COR-L47 (cell line): Measurements from ENCODE around the gene SEC14L6.
"Not testable (repeated sequence)": the region's sequence is repeated elsewhere in the genome, so short reads cannot be mapped to it uniquely, and the experiment has no call there.

Source experiments
- DNase-seq: peaks from one replicate; lab custom pipeline; 2025; lab: John Stamatoyannopoulos, UW

The SEC14L6 gene

DNA sequence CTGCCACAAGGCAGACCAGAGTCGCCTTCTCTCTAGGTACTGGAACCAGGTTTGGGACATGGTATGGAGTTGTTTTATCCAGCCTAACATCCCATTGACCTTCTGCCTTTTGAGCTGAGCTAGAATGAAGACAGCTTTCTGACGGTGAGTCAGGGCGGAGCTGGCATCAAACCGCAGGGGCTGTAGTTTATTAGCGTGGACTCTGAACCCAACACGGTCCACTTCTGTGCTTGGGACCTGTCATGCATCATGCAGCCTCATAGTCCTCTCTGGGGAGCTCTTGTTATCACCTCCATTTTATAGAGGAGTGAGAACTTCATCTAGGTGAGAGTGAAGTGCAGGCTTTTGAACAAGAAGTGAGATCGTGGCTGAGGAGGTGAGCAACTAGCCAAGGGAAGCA is 19.6 kb upstream of the SEC14L6 start:
- DNase-seq = no peak

- DNase-seq = no peak
These were observed 18.8 kb upstream of the SEC14L6 start for GRCh38 chr22:30565341-30565740.

DNA sequence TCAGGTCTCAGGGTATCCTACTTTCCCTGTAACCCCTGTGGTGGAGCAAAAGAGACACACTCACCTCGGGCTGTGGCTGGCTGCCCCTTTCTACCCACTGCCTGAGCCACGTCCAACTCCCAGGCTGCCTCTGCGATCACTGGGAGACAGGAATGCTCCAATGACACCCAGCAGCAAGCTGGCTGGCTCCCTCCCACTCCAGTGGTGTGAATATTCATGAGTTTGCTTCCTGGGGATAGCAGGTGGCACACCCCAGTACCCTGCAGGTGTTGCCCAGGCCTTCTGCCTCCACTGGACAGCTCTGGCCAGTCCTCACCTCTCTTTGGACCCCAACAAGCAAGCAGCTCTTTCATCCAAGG is 18.2 kb upstream of the SEC14L6 start:
- DNase-seq = no peak

DNA sequence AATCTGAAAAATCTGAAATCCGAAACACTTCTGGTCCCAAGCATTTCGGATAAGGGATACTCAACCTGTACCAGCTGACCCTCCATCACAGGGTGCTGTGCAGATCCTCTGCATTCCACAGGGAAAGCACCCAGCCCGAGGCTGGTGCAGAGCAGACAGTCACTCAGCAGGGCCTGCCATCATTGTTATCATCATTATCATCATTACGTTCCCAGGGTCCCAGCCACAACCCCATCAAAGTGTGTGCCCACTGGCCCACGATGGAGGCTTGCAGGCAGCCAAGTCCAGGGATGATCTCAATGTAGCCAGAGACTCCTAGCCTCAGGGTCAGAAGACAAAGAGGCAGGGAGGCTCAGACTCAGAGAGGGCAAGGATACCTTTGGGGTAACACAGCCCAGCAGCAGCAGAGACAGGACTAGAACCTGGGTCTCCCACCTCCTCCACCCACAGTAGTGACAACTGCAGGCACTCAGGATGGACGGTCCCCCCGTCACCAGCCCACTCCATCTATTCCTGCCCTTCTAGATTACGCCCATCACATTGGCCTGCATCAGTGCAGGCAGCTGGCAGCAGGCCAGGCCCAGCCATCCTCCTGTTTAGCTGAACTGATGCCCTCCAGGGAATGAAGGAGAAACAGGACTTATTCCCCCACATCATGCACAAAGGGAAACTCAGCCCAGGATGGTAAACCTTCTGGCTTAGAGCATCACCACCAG is 17.7 kb upstream of the SEC14L6 start:
- no peak for DNase-seq

- no peak for DNase-seq
These were observed 15.8 kb upstream of the SEC14L6 start for GRCh38 chr22:30562366-30562765.

- DNase-seq = no peak
These were observed 15.1 kb upstream of the SEC14L6 start for GRCh38 chr22:30561402-30562189.

DNA sequence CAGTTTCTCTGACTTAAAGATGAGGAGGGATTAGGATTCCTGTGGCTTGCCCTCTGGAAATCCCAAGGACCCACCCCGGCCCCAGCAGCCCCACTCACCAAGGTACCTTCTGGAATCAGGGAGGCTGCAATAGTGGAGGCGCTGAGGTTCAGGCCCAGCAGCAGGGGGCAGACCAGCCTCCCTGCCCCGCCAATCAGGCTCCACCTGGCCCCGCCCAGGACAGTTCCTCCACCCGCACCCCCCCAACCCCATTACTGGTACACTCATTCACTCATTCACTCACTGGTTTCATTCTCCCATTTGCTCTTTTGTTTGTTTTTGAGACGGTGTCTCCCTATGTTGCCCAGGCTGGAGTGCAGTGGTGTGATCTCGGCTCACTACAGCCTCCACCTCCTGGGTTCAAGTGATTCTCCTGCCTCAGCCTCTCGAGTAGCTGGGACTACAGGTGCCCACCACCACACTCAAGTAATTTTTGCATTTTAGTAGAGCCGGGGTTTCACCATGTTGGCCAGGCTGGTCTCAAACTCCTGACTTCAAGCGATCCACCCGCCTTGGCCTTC is 14.2 kb upstream of the SEC14L6 start:
- not testable (repeated sequence) for DNase-seq

- DNase-seq = no peak
These were observed 13.3 kb upstream of the SEC14L6 start for GRCh38 chr22:30559889-30560288.

DNA sequence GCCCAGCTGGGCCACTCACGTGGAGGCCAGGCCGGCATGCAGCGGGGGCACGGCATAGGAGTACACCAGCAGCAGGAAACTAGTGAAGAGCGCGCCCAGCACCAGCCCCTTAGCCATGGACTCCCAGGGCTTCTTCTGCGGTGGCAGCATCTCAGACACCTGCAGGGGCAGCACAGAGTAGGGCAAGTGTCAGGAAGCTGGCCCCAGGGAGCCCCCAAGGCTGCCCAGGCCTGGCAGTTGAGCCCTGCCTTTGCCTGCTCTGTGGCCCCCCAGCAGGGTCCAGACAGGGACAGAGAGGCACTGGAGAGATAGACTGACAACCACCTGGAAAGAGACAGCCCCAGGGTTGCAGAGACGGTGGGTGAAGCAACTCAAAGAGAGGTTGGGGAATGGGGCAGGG is 10.7 kb upstream of the SEC14L6 start:
- no peak for DNase-seq

GRCh38 chr22:30556388-30556787 is 9.8 kb upstream of the SEC14L6 start:
- no peak for DNase-seq

DNA sequence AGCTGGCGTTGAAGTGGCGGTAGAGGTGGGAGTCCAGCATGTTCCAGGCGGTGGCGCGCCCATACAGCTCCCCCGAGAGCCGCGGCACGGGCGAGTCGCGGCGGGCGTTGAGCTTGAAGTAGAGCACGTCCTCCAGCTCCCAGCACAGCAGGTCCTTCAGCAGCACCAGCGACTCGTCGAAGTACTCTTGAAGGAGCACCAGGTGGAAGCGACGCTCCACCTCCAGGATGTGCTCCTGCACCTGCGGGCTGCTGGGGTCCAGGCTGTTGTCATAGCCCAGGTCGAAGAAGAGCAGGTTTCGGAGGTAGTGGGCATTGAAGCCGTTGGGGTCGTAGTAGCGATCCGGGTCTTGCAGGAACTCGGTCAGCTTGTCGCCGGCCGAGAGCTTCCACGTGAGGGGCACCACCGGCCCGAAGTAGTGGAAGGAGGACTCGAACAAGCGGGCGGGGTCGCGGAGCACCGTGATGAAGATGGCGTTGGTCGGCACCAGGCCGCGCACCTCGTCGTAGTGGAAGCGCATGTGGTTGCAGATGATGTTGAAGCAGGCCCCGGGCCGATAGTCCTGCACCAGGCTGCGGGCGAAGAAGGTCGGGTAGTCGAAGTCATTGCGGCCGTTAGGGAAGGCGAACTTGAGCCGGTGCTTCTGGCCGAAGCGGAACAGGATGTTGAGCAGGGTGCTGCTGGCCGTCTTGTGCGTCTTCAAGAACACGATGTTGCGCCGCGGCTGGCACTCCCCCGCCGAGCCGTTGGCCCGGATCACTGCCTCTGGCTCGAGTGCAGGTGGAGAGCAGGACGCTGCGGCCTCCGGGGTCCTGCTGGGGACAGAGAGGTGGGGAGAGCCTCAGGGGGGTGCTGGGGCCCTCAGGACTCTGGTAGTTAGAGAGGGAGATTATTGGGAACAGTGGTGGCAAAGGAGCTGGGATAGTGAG is 9.0 kb upstream of the SEC14L6 start:
- no peak for DNase-seq

GRCh38 chr22:30553971-30554370 is 7.4 kb upstream of the SEC14L6 start:
- no peak for DNase-seq

GRCh38 chr22:30552719-30553118 is 6.2 kb upstream of the SEC14L6 start:
- DNase-seq = no peak

GRCh38 chr22:30551813-30552212 is 5.3 kb upstream of the SEC14L6 start:
- not testable (repeated sequence) for DNase-seq

GRCh38 chr22:30547188-30547587 is 647 bp upstream of the SEC14L6 start:
- DNase-seq = no peak

DNA sequence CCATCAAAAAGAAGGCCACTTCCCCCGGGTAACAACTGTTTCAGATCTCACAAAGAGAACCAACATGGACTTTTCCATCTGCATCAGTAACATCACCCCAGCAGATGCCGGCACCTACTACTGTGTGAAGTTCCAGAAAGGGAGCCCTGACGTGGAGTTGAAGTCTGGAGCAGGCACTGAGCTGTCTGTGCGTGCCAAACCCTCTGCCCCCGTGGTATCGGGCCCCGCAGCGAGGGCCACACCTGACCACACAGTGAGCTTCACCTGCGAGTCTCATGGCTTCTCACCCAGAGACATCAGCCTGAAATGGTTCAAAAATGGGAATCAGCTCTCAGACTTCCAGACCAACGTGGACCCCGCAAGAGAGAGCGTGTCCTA is 3.7 kb downstream of the SEC14L6 start:
- DNase-seq = no peak

GRCh38 chr22:30541961-30542810 is 4.4 kb downstream of the SEC14L6 start:
- DNase-seq = no peak

- DNase-seq = not testable (repeated sequence)
These were observed 5.0 kb downstream of the SEC14L6 start for GRCh38 chr22:30541511-30541910.

- no peak for DNase-seq
These were observed 7.2 kb downstream of the SEC14L6 start for GRCh38 chr22:30539368-30539767.

DNA sequence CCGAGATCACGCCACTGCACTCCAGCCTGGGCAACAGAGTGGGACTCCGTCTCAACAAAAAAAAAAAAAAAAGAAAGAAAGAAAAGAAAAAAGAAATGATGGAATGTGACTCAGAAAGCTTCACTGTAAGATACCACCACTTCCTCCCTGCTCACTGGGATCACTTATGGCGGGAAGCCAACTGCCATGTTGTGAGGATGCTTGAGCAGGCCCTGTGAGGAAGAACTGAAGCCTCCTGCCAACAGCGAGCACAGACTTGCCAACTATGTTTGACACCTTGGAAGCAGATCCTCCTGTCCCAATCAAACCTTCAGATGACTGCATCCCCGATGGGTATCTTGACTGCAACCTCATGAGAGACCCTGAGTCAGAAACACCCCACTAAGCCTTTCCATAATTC is 8.3 kb downstream of the SEC14L6 start:
- DNase-seq = no peak

- DNase-seq = no peak
These were observed 9.3 kb downstream of the SEC14L6 start for GRCh38 chr22:30537083-30537731.
